ENCODE results near the gene TTC7B. TPM values are rescaled to one million over a fixed set of nuclear protein-coding genes. Genes with fewer than 3 reads are reported as not detected.

The TTC7B gene
- total RNA-seq, 4 donors from 2014 or later = 19.1 to 87.6 (median 22.1) TPM

- intact Hi-C loops (cut with DNase I) = no loop called here
- H3K9me3 ChIP-seq = no peaks in the 10 kb centered on the region
- WGBS, 2 donors = 93 to 96% methylated on average over 11 to 13 of the region's 15 CpGs
- no peaks in the 10 kb centered on the region for H3K36me3 ChIP-seq
- TF ChIP-seq, protein P1, sequence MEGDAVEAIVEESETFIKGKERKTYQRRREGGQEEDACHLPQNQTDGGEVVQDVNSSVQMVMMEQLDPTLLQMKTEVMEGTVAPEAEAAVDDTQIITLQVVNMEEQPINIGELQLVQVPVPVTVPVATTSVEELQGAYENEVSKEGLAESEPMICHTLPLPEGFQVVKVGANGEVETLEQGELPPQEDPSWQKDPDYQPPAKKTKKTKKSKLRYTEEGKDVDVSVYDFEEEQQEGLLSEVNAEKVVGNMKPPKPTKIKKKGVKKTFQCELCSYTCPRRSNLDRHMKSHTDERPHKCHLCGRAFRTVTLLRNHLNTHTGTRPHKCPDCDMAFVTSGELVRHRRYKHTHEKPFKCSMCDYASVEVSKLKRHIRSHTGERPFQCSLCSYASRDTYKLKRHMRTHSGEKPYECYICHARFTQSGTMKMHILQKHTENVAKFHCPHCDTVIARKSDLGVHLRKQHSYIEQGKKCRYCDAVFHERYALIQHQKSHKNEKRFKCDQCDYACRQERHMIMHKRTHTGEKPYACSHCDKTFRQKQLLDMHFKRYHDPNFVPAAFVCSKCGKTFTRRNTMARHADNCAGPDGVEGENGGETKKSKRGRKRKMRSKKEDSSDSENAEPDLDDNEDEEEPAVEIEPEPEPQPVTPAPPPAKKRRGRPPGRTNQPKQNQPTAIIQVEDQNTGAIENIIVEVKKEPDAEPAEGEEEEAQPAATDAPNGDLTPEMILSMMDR (IDR thresholded peaks at IDR 0.05) = no peak
- no peak for TF ChIP-seq POLR2A (IDR thresholded peaks at IDR 0.05)
- no peak for DNase-seq
- H3K4me3 ChIP-seq (replicated peaks in 1 of 3) = no peak overlapping the region
- H3K27me3 ChIP-seq = no peaks in the 10 kb centered on the region
- H3K27ac ChIP-seq = no peak overlapping the region
- no peaks in the 10 kb centered on the region for H3K4me1 ChIP-seq
Measured at GRCh38 chr14:90785876-90786450, 30.3 kb downstream of the TTC7B start.

- H3K4me3 ChIP-seq (replicated peaks in 1 of 3) = no peak overlapping the region
- TF ChIP-seq, protein P1 (IDR thresholded peaks at IDR 0.05) = no peak
- TF ChIP-seq POLR2A (IDR thresholded peaks at IDR 0.05) = no peak
- intact Hi-C loops (cut with DNase I) = no loop called here
- peaks cover 0 to 4% of the 10 kb centered on the region in 2 donors for H3K36me3 ChIP-seq
- WGBS, 2 donors = 60 to 68% methylated on average over 7 of the region's 7 CpGs
- DNase-seq = peak in 1 of 2 donors; percentile 20
- no peaks in the 10 kb centered on the region for H3K27me3 ChIP-seq
- H3K9me3 ChIP-seq = no peaks in the 10 kb centered on the region
- no peak overlapping the region for H3K27ac ChIP-seq
- H3K4me1 ChIP-seq = no peaks in the 10 kb centered on the region
Measured at GRCh38 chr14:90785471-90785870, 30.8 kb downstream of the TTC7B start.

- no peak for TF ChIP-seq POLR2A (IDR thresholded peaks at IDR 0.05)
- TF ChIP-seq, protein P1 (IDR thresholded peaks at IDR 0.05) = no peak
- intact Hi-C loops (cut with DNase I) = no loop called here
- WGBS, 2 donors = 85 to 91% methylated on average over 6 to 9 of the region's 9 CpGs
Measured at GRCh38 chr14:90784621-90785270, 31.5 kb downstream of the TTC7B start.

DNA sequence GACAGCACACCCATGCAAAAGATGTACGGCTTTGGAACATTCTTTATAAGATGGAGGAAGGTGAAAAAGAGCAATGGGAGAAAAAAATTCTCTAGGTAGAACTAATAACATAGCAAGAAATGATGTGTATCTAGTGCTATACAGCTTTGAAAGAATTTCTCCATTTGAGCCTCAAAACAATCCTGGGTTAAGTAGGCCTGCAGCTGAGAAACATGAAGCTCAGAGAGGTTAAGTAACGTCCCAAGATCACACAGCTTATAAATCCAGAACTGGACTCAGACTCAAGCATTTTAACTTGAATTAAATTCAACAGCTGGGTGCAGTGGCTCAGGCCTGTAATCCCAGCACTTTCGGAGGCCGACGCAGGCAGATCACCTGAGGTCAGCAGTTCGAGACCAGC lies 32.9 kb downstream of the TTC7B start:
- H3K4me3 ChIP-seq (replicated peaks in 1 of 3) = no peak overlapping the region
- H3K4me1 ChIP-seq = no peaks in the 10 kb centered on the region
- H3K27me3 ChIP-seq = no peaks in the 10 kb centered on the region
- no peak for DNase-seq
- intact Hi-C loops (cut with DNase I) = no loop called here
- TF ChIP-seq, protein P1 (IDR thresholded peaks at IDR 0.05) = no peak
- no peak for TF ChIP-seq POLR2A (IDR thresholded peaks at IDR 0.05)
- no peaks in the 10 kb centered on the region for H3K9me3 ChIP-seq
- peaks cover 0 to 5% of the 10 kb centered on the region in 2 donors for H3K36me3 ChIP-seq
- WGBS, 2 donors = 97 to 98% methylated on average over 6 of the region's 6 CpGs
- H3K27ac ChIP-seq = no peak overlapping the region

More at GRCh38 chr14:90784621-90785270, 31.5 kb downstream of the TTC7B start:
- Histone ChIP-seq H3K27me3 (no peaks in the 10 kb centered on the region), H3K36me3 (peaks cover 0 to 5% of the 10 kb centered on the region in 2 donors), H3K4me3 (replicated peaks in 1 of 3) (no peak overlapping the region), H3K27ac (no peak overlapping the region), H3K4me1 (no peaks in the 10 kb centered on the region), H3K9me3 (no peaks in the 10 kb centered on the region)
- DNase-seq = no peak

DNA sequence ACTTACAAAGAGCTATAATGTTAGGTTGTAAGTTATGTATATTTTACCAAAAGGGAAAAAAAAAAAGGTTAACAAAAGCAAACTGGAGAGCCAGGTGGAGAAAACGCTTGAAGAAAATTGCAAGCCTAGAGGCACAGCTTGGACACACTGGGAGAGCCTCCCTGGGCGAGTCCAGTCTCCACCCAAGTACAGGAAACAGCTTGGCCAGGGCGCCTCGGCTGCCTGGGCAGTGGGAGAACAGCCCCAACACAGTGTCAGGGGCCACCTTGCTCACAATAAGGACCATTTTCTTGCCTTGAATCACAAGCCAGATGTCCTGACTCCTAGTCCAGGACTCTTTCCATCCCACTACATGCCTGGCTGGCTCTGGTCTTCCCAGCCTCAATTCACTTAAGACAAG lies 33.3 kb downstream of the TTC7B start:
- intact Hi-C loops (cut with DNase I) = no loop called here
- TF ChIP-seq, protein P1 (IDR thresholded peaks at IDR 0.05) = no peak
- TF ChIP-seq POLR2A (IDR thresholded peaks at IDR 0.05) = no peak
- no peaks in the 10 kb centered on the region for H3K27me3 ChIP-seq
- WGBS, 2 donors = 82 to 87% methylated on average over 4 of the region's 4 CpGs
- H3K4me3 ChIP-seq (replicated peaks in 1 of 3) = no peak overlapping the region
- no peaks in the 10 kb centered on the region for H3K9me3 ChIP-seq
- no peak for DNase-seq
- peaks cover 0 to 5% of the 10 kb centered on the region in 2 donors for H3K36me3 ChIP-seq
- no peak overlapping the region for H3K27ac ChIP-seq
- H3K4me1 ChIP-seq = no peaks in the 10 kb centered on the region
